ENCODE measurements around the gene TMEM266. TPM values are rescaled to one million over a fixed set of nuclear protein-coding genes. Genes with fewer than 3 reads are reported as not detected.

The TMEM266 gene
- total and polyA plus RNA-seq, 2 of the 4 experiments (the other 2 are of a cell fraction), result not detected

DNA sequence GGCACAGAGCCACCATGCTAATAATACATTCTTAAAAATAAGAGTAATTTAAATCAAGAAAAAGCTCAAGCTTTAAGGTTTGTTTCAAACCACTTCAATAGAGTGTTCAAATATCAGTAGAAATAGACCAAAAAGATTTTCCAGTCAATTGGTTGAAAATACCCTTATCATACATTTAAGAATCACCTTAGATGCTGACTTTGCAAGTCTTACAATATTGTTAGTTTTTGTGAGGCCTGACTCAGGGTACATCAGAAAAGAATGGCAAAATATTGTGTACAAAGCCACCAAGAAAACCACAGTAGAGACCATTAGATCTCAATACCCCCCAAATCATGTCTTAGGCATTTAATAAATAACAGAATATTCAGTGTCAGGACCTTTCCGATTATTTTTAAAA lies 27.7 kb upstream of the TMEM266 start:
- no TSS peak for BruUV-seq (replicated peaks)
- Histone ChIP-seq H4K91ac (ENCODE audit: insufficient read depth, low read depth, low read length) (no peak overlapping the region), H2BK15ac (ENCODE audit: low read depth, low read length) (no peak overlapping the region), H3K4me1 (ENCODE audit: control insufficient read depth, insufficient read depth, low read length) (no peaks in the 10 kb centered on the region), H3K9me3 (ENCODE audit: control insufficient read depth, insufficient read depth, low read length) (no peaks in the 10 kb centered on the region), H3K4me2 (ENCODE audit: low read depth, low read length) (no peak overlapping the region), H2BK20ac (ENCODE audit: low read depth, low read length) (no peak overlapping the region), H2AK5ac (ENCODE audit: low read depth, low read length) (no peak overlapping the region), H3K27me3 (ENCODE audit: control insufficient read depth, insufficient read depth, low read length) (peaks cover 11% of the 10 kb centered on the region), H2BK5ac (ENCODE audit: low read depth, low read length, poor library complexity, severe bottlenecking) (no peak overlapping the region), H3K36me3 (ENCODE audit: control insufficient read depth, insufficient read depth, low read length) (no peaks in the 10 kb centered on the region), H4K20me1 (ENCODE audit: insufficient read depth, low read length) (no peaks in the 10 kb centered on the region), H3K4me3 (ENCODE audit: insufficient read depth, low read depth, low read length) (no peak overlapping the region), H2BK120ac (ENCODE audit: low read depth, low read length) (no peak overlapping the region), H2AFZ (replicated peaks; ENCODE audit: low read length, poor library complexity) (no peak overlapping the region), H2AK9ac (replicated peaks; ENCODE audit: low read depth, low read length, poor library complexity) (no peak overlapping the region), H4K8ac (ENCODE audit: low read depth in 2 of 2, low read length in 2 of 2) (no peak overlapping the region), H3K23ac (ENCODE audit: low read depth, low read length) (no peak overlapping the region), H3K9ac (ENCODE audit: low read depth, low read length) (no peak overlapping the region), H3K56ac (ENCODE audit: extremely low read depth, insufficient read depth, low read length) (no peak overlapping the region), H4K5ac (ENCODE audit: low read depth, low read length) (no peak overlapping the region), H3K4ac (ENCODE audit: low read depth, low read length) (no peak overlapping the region), H3K79me1 (ENCODE audit: low read depth in 1 of 2, low read length in 2 of 2) (no peaks in the 10 kb centered on the region), H3K9me1 (ENCODE audit: insufficient read depth, low read length) (no peaks in the 10 kb centered on the region), H3K18ac (ENCODE audit: low read depth, low read length) (no peak overlapping the region), H3K27ac (ENCODE audit: insufficient read depth, low read length) (no peak overlapping the region), H3K14ac (replicated peaks; ENCODE audit: low read depth, low read length) (no peak overlapping the region)
- WGBS, 2 experiments (ENCODE audit: extremely low coverage in 2 of 2, insufficient read length in 1 of 2), result no CpG with 5 or more reads among the region's 1 CpG
- dilution Hi-C loops (cut with HindIII; ENCODE audit: low sequenced_read_pairs, unreplicated experiment) (no loop called here), intact Hi-C loops (cut with micrococcal nuclease) (no loop called here), in situ Hi-C loops (cut with MboI; ENCODE audit: low sequenced_read_pairs) (no loop called here)
- DNase-seq, result no peak
- peak; percentile 68 for TF ChIP-seq MAFK (IDR thresholded peaks at IDR 0.05; ENCODE audit: low read depth, low read length)
- TF ChIP-seq, protein P1, sequence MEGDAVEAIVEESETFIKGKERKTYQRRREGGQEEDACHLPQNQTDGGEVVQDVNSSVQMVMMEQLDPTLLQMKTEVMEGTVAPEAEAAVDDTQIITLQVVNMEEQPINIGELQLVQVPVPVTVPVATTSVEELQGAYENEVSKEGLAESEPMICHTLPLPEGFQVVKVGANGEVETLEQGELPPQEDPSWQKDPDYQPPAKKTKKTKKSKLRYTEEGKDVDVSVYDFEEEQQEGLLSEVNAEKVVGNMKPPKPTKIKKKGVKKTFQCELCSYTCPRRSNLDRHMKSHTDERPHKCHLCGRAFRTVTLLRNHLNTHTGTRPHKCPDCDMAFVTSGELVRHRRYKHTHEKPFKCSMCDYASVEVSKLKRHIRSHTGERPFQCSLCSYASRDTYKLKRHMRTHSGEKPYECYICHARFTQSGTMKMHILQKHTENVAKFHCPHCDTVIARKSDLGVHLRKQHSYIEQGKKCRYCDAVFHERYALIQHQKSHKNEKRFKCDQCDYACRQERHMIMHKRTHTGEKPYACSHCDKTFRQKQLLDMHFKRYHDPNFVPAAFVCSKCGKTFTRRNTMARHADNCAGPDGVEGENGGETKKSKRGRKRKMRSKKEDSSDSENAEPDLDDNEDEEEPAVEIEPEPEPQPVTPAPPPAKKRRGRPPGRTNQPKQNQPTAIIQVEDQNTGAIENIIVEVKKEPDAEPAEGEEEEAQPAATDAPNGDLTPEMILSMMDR (conservative IDR thresholded peaks at IDR 0.05; ENCODE audit: low read depth, low read length), result no peak
- ATAC-seq (ENCODE audit: low read depth), result no peak
- CTCF ChIA-PET, result no interaction called here
- POLR2A ChIA-PET (ENCODE audit: unreplicated experiment), result no interaction called here
